Measurements from ENCODE around the gene FNDC5. TPM values are rescaled to one million over a fixed set of nuclear protein-coding genes. Genes with fewer than 3 reads are reported as not detected.

Gene FNDC5
- total RNA-seq, 1 experiment from 2014 or later = 4.5 TPM

DNA sequence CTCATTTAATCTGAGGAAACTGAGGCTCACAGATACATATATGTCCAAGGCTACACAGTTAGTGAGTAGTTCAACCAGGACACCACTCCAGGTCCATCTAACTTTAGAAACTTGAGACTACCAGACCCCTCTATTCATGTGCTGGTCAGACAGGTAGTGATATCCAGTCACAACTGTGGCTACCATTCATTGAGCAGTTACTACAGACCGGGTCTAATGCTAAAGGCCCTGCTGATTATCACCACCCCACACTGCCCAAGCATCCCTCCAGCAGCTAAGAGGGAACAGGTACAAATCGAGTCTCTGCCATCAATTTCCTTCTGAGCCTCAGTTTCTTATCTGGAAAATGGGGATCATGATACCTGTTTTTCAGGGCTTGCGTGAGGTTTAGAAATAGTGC lies 20.9 kb upstream of the FNDC5 start:
- Histone ChIP-seq H3K79me1 (ENCODE audit: insufficient read depth, low read depth, low read length, poor library complexity, severe bottlenecking) (no peaks in the 10 kb centered on the region), H3K23ac (ENCODE audit: insufficient read length, low read depth, low read length) (no peak overlapping the region), H3K4me1 (ENCODE audit: insufficient read depth, low read length) (no peaks in the 10 kb centered on the region), H4K5ac (ENCODE audit: insufficient read length, low read depth, low read length) (no peak overlapping the region), H2BK12ac (ENCODE audit: insufficient read length, low read depth, low read length) (no peak overlapping the region), H4K20me1 (ENCODE audit: control insufficient read depth, insufficient read depth, insufficient read length) (peaks cover 3% of the 10 kb centered on the region), H3K23me2 (ENCODE audit: insufficient read length, low read depth, low read length, poor library complexity, severe bottlenecking) (no peaks in the 10 kb centered on the region), H3K79me2 (ENCODE audit: insufficient read depth, low read length) (no peaks in the 10 kb centered on the region), H3K9me3 (ENCODE audit: control insufficient read depth, low read depth, low read length) (no peaks in the 10 kb centered on the region), H2BK15ac (ENCODE audit: low read depth, low read length) (no peak overlapping the region), H2BK20ac (ENCODE audit: low read depth, low read length, poor library complexity, severe bottlenecking) (no peak overlapping the region), H2BK5ac (ENCODE audit: insufficient read length, low read length) (no peak overlapping the region), H3K9ac (ENCODE audit: extremely low read depth, insufficient read length, low read length) (no peak overlapping the region), H3K4me2 (ENCODE audit: insufficient read depth, insufficient read length, low read length) (no peak overlapping the region), H2BK120ac (ENCODE audit: low read depth, low read length, poor library complexity, severe bottlenecking) (no peak overlapping the region), H2AK5ac (ENCODE audit: insufficient read length, low read length) (no peak overlapping the region), H3K56ac (ENCODE audit: insufficient read length, low read depth, low read length) (no peak overlapping the region), H2AFZ (ENCODE audit: low read length) (no peak overlapping the region), H4K8ac (replicated peaks; ENCODE audit: insufficient read length, low read depth, low read length) (no peak overlapping the region), H3K27ac (ENCODE audit: insufficient read length, low read depth, low read length) (no peak overlapping the region), H3K4ac (ENCODE audit: low read depth, low read length) (no peak overlapping the region), H3K18ac (ENCODE audit: insufficient read length, low read depth, low read length) (no peak overlapping the region), H3K14ac (ENCODE audit: insufficient read depth, low read length) (no peak overlapping the region), H3K27me3 (ENCODE audit: insufficient read depth, low read length) (no peaks in the 10 kb centered on the region; the same call in 1 of the 2 replicates), H3T11ph (ENCODE audit: low read length) (no peak overlapping the region), H4K91ac (ENCODE audit: insufficient read length, low read depth, low read length) (no peak overlapping the region)
- Mint-ChIP-seq H3K27me3 (ENCODE audit: low read depth) (peaks cover 74% of the 10 kb centered on the region), H3K4me3 (peak overlapping the region in 1 of 2 experiments; percentile 88; a peak in 1 of 5 replicates), H3K9me3 (peaks cover 5 to 8% of the 10 kb centered on the region in 2 experiments; a peak in 4 of 5 replicates), H3K27ac (no peak overlapping the region), H3K36me3 (ENCODE audit: insufficient read depth in 1 of 3, low read depth in 3 of 3) (peaks cover 0 to 9% (median 0%) of the 10 kb centered on the region in 3 experiments; a peak in 1 of 7 replicates), H3K4me1 (peaks cover 1 to 14% of the 10 kb centered on the region in 2 experiments; a peak in 2 of 4 replicates)
- no CpG with 5 or more reads among the region's 3 CpGs for WGBS (ENCODE audit: extremely low coverage, insufficient read length, low lambda C conversion rate)
- no peak for DNase-seq
- TF ChIP-seq, protein P1, sequence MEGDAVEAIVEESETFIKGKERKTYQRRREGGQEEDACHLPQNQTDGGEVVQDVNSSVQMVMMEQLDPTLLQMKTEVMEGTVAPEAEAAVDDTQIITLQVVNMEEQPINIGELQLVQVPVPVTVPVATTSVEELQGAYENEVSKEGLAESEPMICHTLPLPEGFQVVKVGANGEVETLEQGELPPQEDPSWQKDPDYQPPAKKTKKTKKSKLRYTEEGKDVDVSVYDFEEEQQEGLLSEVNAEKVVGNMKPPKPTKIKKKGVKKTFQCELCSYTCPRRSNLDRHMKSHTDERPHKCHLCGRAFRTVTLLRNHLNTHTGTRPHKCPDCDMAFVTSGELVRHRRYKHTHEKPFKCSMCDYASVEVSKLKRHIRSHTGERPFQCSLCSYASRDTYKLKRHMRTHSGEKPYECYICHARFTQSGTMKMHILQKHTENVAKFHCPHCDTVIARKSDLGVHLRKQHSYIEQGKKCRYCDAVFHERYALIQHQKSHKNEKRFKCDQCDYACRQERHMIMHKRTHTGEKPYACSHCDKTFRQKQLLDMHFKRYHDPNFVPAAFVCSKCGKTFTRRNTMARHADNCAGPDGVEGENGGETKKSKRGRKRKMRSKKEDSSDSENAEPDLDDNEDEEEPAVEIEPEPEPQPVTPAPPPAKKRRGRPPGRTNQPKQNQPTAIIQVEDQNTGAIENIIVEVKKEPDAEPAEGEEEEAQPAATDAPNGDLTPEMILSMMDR (conservative IDR thresholded peaks at IDR 0.05) = no peak
